Measurements from ENCODE around the gene EIF4E2.

GRCh38 chr2:232593982-232594381 is 43.5 kb downstream of the EIF4E2 start:
- TF ChIP-seq CTCF (IDR thresholded peaks at IDR 0.05) (no peak), POLR2A (IDR thresholded peaks at IDR 0.05) (no peak)

All from vagina (tissue), 2 donors.